GM18861 (cell line): ENCODE measurements around the gene TMEM151A.
"Not testable (repeated sequence)": the region's sequence is repeated elsewhere in the genome, so short reads cannot be mapped to it uniquely, and the experiment has no call there.

Experiments
- ATAC-seq: cut with Tn5 transposase; IDR thresholded peaks from one replicate; pipeline ENCODE4 v1.9.1; 2021; ENCODE audit not compliant: unreplicated experiment

The TMEM151A gene

DNA sequence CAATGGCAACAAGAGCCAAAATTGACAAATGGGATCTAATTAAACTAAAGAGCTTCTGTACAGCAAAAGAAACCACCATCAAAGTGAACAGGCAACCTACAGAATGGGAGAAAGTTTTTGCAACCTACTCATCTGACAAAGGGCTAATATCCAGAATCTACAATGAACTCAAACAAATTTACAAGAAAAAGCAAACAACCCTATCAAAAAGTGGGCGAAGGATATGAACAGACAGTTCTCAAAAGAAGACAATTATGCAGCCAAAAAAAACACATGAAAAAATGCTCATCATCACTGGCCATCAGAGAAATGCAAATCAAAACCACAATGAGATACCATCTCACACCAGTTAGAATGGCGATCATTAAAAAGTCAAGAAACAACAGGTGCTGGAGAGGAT lies 28.6 kb downstream of the TMEM151A start:
- not testable (repeated sequence) for ATAC-seq

DNA sequence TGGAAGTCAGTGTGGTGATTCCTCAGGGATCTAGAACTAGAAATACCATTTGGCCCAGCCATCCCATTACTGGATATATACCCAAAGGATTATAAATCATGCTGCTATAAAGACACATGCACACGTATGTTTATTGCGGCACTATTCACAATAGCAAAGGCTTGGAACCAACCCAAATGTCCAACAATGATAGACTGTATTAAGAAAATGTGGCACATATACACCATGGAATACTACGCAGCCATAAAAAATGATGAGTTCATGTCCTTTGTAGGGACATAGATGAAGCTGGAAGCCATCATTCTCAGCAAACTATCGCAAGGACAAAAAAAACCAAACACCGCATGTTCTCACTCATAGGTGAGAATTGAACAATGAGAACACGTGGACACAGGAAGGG lies 29.1 kb downstream of the TMEM151A start:
- ATAC-seq = not testable (repeated sequence)

- ATAC-seq = no peak
These were observed 29.9 kb downstream of the TMEM151A start for GRCh38 chr11:66321606-66322005.

DNA sequence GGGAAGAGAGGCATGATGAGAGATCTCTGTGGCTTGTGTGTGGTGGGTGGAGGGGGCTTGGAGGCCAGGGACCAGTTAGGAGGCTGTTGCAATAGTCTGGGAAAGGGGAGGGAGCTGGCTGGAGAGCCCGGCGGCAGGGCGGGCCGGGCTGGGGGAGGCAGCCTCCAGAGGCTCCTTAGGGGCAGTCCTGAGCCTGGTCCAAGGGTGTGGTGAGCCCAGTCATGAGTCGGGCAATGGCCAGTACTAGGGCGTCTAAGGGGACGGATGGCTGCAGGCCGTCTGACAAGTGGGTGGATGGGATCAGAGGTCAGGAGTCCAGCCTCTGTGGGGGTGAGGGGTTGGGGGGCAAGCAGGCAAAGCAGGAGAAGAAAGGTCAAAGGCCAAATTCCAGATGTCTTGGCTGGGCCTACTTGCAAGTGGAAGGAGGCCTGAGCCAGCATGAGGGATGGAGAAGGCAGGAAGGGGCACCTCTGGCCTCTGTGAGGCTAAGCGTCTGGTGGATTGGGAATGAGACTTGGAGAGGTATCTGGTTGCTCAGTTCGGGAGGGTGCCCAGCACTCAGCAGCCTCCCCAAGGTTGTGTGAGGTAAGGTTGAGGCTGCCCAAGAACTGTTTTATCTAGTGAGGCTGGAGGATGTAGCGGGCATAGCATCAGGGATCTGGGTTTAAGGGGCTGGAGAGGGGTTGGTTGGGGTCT lies 31.2 kb downstream of the TMEM151A start:
- ATAC-seq = no peak

DNA sequence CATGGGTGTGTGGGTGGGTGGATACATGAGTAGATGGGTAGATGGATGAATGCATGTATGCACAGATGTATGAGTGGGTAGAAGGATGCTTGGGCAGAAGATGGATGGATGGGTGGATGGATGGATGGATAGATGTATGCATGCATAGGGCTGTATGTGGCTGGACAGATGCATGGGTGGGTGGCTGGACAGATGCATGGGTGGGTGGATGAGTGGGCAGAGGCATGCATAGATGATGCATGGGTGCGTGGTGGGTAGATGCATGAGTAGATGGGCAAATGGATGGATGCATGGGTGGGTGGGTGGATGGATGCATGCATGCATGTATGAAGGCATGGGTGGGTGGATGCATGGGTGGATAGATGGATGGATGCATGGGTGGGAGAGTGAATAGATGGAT lies 32.0 kb downstream of the TMEM151A start:
- ATAC-seq = no peak

GRCh38 chr11:66324664-66325063 lies 33.0 kb downstream of the TMEM151A start:
- no peak for ATAC-seq

DNA sequence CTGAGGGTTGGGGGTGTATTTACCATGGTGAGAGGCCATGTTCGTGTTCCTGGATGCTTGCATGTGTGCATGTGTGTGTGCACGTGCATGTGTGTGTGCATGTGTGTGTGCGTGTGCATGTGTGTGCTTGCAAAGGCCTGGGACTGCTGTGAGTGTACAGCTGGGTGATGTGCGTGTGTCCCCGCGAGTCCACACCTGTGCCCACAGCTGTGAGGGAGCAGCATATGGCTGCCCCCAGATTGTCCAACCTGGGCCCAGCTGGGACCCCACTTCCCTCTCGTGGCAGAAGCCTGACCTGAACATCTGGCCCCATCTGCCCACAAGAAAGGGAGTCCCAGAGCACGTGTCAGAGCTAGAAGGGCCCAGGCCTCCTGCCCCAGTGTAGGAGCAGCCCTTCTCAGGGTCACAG lies 33.6 kb downstream of the TMEM151A start:
- ATAC-seq = no peak

DNA sequence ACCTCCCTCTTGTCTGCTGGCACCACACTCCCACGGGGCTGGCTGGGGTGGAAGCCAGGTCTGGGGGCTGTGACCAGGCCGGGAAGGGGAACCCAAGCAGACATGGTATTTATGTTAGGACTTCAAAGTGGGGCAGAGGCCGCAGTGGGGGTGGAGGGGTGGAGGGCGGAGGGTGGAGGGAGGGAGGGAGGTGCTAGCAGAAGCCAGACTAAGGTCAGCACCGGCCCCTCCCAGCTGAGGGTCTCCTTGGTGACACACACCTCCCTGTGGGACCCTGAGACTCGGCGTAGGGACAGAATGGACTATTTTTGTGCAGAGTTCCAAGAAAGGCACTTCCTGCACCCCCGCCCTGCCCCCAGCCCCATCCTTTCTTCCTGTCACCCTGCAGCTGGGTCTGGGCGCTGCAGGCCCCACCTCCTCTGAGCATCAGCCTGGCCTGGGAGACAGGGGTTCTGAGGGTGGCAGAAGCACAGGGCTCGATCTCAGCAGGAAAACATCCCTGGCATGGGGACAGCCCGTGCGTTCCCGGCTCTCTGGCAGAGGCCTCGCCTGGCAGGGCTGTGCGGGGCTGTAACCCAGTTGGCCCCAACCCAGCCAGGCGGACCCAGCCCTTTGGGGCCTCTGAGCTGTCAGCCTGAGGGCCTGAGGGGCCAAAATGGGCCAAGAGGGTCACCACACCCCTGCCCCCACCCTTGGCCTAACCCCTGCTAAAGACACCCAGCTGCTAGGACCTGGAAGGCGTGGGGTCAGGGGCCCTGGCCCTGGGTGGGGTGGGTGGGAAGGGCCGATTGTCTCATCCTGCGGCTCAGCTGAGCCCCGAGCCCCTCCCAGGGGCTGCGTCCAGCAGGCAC lies 34.8 kb downstream of the TMEM151A start:
- no peak for ATAC-seq

- no peak for ATAC-seq
These were observed 35.7 kb downstream of the TMEM151A start for GRCh38 chr11:66327171-66328030.

GRCh38 chr11:66328031-66328301 lies 36.3 kb downstream of the TMEM151A start:
- no peak for ATAC-seq

DNA sequence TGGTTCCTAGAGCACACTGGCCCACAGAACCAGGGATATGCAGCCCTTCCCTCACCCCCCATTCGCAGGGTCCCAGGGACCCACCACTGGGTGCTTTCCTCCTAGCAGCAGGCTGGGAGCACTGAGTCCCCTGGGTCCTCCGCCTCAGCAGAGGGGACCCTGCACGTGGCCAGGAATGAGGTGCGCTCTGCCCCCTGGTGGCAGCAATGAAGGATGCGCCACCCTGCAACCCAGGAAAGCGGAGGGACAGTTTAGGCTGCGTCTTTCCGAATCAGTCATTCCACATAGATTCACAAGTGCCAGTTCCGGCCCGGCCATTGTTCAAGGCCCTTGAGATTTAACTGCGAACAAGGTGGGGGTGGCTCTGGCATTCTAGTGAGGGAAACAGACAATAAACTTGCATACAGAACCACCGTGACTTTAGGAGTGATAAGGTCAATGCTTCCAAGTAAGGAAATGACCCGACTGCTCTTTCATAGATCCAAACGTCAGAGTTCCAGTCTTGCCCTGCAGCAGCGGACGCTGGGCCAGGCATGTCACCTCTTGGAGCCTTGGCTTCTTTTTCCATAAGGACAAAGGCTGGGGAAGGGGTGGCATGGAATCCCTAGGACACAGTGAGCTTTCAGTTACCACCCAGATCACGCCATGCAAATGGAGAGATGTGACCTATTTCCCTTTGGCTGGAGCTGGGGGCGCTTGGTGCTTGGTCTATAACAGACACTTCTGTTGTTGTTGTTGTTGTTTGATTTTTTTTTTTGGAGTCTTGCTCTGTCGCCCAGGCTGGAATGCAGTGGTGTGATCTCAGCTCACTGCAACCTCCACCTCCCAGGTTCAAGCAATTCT lies 36.8 kb downstream of the TMEM151A start:
- peak; percentile 52 for ATAC-seq

GRCh38 chr11:66329165-66329673 lies 37.5 kb downstream of the TMEM151A start:
- no peak for ATAC-seq

DNA sequence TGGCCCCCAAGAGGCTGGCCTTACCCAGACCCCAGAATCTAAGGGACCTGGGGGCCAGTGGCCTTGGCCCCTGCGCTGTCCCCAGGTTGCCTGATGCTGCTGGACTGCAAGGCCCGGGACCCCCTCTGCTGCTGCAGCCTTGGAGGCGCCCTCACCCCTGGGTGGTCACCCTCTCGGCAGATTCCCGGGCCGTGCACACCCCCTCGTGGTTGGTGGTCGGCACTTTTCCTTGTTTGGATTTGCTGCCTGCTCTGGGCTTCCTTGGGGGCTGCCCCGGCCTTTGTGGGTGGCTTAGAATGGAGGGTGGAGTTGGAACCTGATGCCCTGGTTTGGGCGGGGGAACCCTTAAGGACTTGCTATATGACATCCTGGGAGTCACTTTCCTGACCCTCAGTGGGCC lies 39.2 kb downstream of the TMEM151A start:
- ATAC-seq = no peak

DNA sequence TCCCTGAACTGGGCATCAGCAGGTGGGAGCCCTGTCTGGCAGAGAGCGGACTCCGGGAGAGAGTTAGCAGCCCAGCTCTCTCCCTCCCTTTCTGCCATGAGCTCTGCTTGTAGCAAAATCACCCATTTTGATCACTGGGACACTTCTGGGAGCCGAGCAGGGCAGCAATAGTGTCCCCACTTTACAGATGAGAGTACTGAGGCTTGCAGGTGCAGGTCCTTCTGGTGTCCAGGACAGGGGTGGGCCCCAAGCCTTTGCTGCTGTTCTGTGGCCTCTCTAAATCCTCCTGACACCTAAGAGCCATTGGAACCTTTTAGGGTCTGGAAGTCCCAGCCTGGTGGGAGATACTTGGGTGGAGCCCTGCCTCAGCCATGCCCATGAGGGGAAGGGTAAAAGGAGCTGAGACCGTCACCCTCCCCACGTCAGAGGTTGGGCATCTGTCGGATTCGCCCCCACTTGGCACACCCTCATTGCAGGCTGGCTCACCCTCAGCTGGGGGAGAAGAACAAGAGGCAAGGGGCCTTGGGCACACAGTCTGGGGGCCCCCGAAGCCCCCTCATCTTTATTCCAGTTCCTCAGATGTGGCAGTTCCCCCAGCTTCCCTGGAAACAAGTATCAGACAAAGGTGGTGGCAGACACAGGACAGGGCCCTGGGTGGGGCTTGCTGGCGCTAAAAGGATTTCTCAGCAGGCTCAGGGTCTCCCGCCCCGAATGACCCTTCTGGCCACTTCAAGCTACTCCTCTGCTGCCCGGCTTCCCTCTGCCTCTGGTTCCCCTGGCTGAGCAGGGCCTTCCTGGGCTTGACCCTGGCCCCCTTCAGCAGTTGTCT lies 40.1 kb downstream of the TMEM151A start:
- ATAC-seq = no peak

DNA sequence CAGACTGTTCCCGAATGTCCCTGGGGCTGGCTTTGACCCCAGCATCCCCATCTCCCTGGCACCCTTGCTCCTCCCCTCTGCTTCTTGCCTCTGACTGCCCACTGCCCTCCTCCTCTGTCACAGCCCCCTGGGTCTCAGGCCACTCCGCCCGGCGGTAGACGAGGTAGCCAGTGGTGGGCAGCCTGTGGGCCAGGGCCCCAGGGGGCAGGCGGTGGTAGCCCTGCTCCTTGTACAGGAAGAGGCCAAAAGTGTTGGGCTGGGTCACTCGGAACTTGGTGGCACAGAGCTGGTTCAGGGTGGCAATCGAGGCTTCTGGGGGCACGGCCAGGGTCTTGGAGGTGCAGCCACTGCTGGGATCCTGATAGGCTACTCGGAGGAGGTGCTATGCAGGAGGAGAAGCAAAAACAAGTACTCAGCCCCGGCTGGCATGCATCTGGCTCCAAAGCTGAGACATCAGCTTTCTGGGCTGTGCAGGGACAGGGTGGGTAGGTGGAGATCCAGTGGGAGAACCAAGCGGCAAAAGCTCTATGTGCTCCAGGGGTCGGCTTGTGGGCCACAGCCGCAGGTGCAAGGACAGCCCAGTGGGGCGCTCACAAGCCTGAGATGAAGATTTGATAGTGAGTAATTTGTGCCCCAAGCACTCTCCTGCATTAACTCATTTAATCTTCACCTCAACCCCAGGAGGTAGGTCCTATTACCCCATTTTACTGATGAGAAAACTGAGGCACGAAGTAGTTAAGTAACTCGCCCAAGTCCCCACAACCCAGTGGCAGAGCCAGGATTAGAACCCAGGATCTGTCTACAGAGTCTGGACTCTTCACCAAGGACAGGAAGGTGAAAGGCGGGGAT lies 40.9 kb downstream of the TMEM151A start:
- no peak for ATAC-seq

GRCh38 chr11:66333220-66333877 lies 41.7 kb downstream of the TMEM151A start:
- ATAC-seq = no peak

DNA sequence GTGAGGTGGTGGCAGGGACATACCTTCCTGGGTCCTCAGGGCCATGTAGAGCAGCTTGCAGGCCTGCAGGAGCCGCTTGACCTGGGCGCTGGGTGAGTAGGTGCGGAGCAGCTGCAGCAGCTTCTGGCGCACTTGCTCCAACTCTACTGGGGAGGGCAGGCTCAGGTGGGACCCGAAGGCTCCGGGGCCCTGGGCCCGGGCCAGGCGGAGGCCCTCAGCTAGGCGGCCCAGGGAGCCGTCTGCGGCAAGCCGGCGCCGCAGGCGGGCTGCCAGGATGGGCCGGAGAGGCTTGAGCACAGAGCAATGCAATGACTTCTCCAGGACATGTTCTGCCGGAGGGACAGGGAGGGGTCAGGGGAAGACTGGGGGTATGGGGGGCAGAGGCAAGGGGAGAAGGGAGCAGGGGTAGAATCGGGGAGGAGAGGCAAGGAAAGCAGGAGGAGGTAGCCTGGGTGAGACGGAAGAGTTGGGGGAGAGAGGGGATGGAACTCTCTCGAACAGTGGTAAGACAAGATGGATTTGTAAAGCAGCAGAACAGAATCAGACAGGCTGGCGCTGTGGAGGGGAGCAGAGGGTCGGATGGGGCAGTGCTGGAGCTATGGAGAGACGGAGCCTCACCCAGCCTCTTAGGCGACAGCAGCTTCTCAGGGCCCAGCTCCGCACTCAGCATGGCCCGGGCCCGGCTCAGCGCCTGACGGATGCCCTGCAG lies 42.4 kb downstream of the TMEM151A start:
- no peak for ATAC-seq
